ENCODE measurements around the gene SLC35G4. TPM values are rescaled to one million over a fixed set of nuclear protein-coding genes. Genes with fewer than 3 reads are reported as not detected.

The SLC35G4 gene
- total RNA-seq, 1 experiment from 2014 or later = not detected

- Histone ChIP-seq H2BK120ac (ENCODE audit: low read depth, low read length, poor library complexity, severe bottlenecking) (no peak overlapping the region), H4K8ac (replicated peaks; ENCODE audit: insufficient read length, low read depth, low read length) (no peak overlapping the region), H3K79me2 (ENCODE audit: insufficient read depth, low read length) (no peaks in the 10 kb centered on the region), H3K14ac (ENCODE audit: insufficient read depth, low read length) (no peak overlapping the region), H2BK5ac (ENCODE audit: insufficient read length, low read length) (no peak overlapping the region), H3K4ac (ENCODE audit: low read depth, low read length) (no peak overlapping the region), H2BK15ac (ENCODE audit: low read depth, low read length) (no peak overlapping the region), H3K56ac (ENCODE audit: insufficient read length, low read depth, low read length) (no peak overlapping the region), H3K23ac (ENCODE audit: insufficient read length, low read depth, low read length) (no peak overlapping the region), H4K5ac (ENCODE audit: insufficient read length, low read depth, low read length) (no peak overlapping the region), H3K9me3 (ENCODE audit: control insufficient read depth, low read depth, low read length) (no peaks in the 10 kb centered on the region), H4K91ac (ENCODE audit: insufficient read length, low read depth, low read length) (no peak overlapping the region), H4K20me1 (ENCODE audit: control insufficient read depth, insufficient read depth, insufficient read length) (no peaks in the 10 kb centered on the region), H3K27ac (ENCODE audit: insufficient read length, low read depth, low read length) (no peak overlapping the region), H3K18ac (ENCODE audit: insufficient read length, low read depth, low read length) (no peak overlapping the region), H2BK12ac (ENCODE audit: insufficient read length, low read depth, low read length) (no peak overlapping the region), H3K9ac (ENCODE audit: extremely low read depth, insufficient read length, low read length) (no peak overlapping the region), H3T11ph (ENCODE audit: low read length) (no peak overlapping the region), H3K4me1 (ENCODE audit: insufficient read depth, low read length) (no peaks in the 10 kb centered on the region), H3K4me2 (ENCODE audit: insufficient read depth, insufficient read length, low read length) (no peak overlapping the region), H2AFZ (ENCODE audit: low read length) (no peak overlapping the region), H2BK20ac (ENCODE audit: low read depth, low read length, poor library complexity, severe bottlenecking) (no peak overlapping the region), H3K79me1 (ENCODE audit: insufficient read depth, low read depth, low read length, poor library complexity, severe bottlenecking) (no peaks in the 10 kb centered on the region), H2AK5ac (ENCODE audit: insufficient read length, low read length) (no peak overlapping the region), H3K27me3 (ENCODE audit: insufficient read depth, low read length) (no peaks in the 10 kb centered on the region), H3K23me2 (ENCODE audit: insufficient read length, low read depth, low read length, poor library complexity, severe bottlenecking) (no peaks in the 10 kb centered on the region)
- no peak for TF ChIP-seq CTCF (conservative IDR thresholded peaks at IDR 0.05)
- no CpG with 5 or more reads among the region's 10 CpGs for WGBS (ENCODE audit: extremely low coverage, insufficient read length, low lambda C conversion rate)
- Mint-ChIP-seq H3K4me1 (peaks cover 4 to 5% of the 10 kb centered on the region in 2 experiments; a peak in 1 of 4 replicates), H3K9me3 (no peaks in the 10 kb centered on the region), H3K27me3 (ENCODE audit: low read depth) (no peaks in the 10 kb centered on the region; the same call in none of the 2 replicates), H3K4me3 (no peak overlapping the region; a peak in 1 of 5 replicates), H3K36me3 (ENCODE audit: insufficient read depth in 1 of 3, low read depth in 3 of 3) (no peaks in the 10 kb centered on the region), H3K27ac (no peak overlapping the region)
- peak; percentile 47 for DNase-seq
Measured at GRCh38 chr18:11570073-11570588, 39.3 kb upstream of the SLC35G4 start.
